Hematopoietic multipotent progenitor cell treated with erythropoietin and hydrocortisone succinate and interleukin-3 and kit ligand, for 8 days (in vitro differentiated cells): ENCODE data around the gene GLRX3.
"Not testable (repeated sequence)": the region's sequence is repeated elsewhere in the genome, so short reads cannot be mapped to it uniquely, and the experiment has no call there.

ENCODE experiments used
- DNase-seq: peaks from one replicate; pipeline ENCODE4 v3.0.0-alpha.2; 2015

Gene GLRX3

DNA sequence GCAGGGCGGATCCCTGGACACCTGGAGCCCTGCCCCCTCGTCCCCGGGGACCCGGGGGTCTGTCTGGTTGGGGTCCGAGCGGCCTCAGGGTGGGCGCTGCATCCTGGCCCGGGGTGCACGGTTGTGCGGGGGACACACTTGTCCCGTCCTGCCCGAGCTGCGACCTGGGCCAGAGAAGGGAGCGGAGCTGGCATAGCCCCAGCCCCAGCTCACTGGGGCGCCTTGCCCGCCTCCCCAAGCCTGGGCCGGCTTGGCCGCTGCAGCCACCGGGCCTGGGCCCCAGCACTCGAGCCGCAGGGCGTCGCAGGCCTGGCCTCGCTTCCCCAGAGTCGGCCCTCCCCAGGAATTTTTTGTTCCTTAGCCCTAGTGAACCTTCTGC, 54.5 kb downstream of the GLRX3 start:
- no peak for DNase-seq

DNA sequence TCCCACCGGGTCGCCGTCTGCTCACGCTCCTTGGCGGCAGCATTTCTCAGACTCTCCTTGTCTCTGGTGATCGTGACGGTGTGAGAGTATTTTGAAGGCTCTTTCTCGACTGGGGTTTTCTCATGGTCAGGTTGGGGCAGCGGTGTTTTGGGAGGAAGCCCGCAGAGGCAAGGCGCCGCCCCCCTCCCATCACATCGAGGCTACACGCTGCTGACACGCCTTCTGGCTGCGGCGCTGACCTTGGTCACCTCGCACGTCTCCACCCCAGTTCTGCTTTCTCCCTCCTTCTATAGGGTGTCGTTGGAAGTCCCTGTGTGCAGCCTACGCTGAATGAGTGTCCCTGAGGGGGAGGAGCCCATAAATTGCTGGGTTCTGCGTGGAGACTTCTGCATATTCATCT, 55.2 kb downstream of the GLRX3 start:
- no peak for DNase-seq

DNA sequence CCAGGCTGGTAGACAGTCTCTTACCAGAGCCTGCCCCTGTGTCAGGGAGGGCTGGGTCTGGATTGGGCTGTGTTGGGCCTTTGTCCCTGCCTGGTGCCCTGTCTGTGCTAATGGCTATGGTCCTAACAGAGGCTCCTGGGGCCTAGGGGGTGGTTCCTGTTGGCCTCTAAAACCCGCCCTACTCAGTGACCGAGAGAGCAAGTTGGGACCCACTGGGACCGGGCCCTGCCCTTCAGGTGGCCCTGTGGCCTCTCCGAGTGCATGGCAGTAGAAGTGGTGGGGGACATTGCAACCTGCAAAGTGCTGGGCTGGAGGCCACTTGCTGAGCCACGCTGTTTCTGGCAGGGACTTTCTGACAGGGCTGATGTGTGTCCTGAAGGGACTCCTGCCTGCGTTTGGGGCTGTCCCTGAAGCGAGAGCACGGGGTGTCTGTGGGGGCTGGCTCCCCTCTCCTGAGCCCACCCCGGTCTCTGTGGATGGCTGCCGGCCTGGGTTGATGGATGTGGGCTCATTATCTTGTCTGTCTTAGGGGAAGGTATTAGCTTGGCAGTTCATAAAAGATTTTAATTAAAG, 56.2 kb downstream of the GLRX3 start:
- no peak for DNase-seq

DNA sequence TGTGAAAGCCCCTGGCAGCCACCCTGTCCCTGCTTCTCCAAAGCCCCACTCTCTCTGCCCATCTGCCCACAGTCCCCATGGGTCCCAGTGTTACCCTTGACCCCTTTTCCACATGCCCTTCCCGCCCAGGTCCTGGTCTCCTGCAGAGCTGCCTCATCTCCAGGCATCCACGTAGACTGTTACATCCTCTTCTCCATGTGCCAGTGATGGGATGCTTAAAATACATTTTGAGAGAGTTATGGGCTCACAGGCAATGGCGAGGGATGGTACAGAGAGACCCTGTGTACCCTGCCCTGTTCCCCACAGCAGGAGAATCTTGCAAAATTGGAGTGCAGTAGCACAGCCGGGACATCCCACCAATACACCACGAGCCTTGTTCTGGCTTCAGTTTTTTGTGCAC, 56.8 kb downstream of the GLRX3 start:
- no peak for DNase-seq

DNA sequence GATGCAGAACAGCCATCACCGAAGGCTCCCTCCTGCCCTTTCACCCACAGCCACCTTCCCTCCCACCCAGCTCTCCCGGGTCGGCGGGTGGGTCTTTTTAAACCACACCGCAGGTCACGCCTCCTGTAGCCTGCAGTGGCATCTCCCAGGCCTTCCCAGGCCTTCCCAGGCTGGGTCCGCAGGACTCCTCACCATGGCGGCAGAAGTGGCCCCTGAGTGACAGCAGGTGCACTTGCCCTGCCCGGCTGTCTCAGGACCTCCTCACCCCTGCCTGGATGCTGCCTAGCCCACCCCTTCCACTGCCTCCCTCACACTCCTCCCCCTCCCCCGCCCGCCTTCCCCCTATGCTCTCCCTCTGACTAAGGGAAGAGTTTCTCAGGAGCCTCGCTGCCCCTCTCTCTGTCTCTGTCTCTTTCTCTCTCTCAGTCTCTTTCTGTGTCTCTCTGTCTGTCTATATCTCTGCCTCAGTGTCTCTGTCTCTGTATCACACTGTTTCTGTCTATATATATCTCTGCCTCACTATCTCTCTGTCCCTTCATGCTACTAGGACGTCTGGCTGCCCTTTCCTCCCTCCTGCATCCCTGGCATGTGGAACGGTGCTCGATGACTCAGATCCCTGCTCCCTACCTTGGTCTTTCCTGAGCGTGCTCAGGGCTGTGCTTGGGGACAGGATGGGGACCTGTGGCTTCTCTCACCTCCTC, 57.5 kb downstream of the GLRX3 start:
- no peak for DNase-seq

DNA sequence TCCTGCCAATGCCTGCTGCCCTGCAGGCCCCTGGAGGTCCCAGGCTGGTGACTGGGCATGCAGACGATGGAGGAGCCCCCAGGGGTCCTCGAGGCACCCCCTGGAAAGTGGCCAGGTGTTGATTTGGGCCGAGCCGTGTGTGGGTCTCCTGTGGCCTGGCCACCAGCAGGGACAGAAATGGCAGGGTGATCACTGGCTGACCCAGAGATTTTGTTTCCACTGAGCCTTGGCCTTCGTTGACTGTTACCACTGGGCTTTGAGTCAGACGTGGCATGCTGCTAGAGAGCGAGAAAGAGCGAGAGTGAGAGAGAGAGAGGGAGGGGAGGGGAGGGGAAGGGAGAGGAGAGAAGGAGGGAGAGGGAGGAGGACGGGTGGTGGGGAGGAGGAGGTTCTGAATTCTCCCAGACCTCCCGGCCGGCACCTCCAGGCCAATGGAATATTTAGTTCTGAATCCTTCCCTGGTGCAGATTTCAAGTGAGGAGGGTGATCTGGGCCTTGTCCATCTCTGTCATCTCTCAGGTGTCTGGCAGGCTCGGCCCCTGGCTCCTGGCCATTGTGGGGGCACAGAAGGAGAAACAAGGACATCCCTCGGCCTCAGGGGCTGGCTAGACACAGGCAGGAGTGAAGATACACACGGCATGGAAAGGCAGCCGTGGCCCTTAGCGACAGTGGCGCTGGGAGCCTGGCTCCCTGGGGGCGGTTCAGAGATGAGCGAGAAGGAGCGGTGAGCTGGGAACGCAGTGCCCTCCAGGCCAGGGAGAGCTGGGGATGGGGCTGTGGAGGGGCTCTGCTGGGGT, 58.2 kb downstream of the GLRX3 start:
- DNase-seq: no peak

DNA sequence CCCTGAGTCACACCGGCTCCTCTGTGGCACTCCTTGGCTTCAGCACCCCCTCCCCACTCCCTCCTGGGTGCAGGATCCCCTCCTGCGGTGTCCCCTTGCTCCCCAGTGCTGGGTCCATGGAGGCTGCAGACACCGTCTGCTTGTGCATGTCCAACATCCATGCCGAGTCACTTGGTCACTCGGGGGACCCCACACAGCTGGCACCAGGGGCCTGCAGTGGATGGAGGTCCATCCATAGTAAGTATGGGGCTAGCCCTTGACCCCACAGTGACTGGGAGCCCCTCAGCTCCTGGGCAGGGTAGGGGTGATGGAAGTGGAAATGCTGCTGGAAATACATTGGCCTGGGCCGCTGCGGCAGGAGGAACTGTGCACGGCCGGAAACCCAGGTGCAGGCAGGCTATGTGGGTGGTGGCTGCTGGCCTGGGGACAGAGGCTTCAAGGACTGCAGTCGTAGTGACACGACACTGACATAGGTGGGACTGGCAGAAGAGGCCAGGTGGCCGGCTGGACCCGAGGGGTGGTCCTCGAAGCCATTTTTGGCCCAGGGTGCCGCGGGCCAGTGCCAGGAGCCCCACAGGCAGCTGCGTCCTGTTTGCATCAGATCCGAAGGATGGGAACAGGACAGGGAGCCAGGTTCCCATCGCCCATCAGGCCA, 58.9 kb downstream of the GLRX3 start:
- DNase-seq: no peak

DNA sequence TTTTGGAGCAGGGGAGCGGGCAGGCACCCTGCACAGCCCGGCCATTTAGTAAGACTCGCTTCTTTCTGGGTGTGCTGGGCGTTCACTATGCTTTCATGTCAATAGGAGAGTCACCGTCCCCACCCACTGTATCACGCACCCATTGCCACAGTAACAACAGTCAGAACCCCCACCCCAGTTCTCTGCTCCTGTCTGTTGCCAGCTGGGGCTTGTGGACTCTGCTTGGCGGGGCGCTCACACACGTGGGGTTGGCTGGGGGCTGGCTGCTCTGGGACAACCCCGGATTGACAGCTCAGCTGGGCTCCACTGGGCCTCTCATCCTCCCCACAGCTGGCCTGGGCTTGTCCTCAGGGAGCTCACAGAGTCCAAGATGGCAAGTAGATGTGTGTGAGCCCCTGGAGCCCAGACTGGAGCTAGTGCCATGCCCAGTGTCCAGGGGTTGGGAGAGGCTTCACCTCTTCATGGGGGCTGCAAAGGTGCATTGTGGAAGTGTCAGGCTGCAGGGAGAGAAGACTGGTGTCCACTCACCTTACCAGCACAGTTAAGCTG, 59.6 kb downstream of the GLRX3 start:
- DNase-seq: no peak

DNA sequence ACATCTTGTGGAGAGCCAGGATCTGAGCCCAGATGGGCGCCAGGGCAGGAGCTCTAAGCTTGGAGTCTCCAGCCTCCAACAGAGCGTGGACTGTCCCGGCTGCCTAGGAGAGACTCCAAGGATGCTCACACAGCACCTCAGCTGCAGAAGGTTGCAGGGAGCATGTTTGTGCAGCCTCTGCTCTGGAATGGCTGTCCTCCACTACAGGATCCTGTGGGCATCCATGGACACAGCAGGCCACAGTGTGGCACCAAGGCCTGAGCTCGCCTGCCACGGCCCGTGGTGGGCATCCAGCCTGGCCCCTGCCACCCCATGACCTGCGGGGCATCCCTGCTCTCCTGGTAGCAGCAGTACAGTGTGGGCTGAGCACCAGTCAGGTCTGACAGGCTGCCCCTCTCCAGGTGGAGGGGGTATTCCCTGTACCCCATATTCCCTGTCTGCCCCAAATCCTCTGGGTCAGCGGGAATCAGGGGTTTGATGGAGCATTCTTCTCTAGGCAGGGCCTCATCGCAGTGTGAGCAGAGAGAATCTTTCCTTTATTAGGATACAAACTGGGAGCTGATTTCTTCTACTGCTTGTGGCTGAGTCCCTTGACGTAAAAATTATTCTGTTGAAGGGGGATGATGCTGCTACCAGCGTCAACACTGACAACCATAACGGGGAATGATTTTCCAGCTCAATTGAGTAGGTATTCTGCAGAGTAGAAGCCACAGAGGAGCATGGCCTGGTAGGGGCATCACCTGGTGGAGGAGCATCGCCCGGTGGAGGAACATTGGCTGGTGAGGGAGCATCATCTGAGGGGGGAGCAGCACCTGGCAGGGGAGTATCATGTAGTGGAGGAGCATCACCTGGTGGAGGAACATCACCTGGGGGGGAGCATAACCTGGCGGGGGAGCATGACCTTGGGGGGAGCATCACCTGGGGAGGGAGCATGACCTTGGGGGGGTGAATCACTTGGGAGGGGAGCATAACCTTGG, 60.6 kb downstream of the GLRX3 start:
- no peak for DNase-seq

DNA sequence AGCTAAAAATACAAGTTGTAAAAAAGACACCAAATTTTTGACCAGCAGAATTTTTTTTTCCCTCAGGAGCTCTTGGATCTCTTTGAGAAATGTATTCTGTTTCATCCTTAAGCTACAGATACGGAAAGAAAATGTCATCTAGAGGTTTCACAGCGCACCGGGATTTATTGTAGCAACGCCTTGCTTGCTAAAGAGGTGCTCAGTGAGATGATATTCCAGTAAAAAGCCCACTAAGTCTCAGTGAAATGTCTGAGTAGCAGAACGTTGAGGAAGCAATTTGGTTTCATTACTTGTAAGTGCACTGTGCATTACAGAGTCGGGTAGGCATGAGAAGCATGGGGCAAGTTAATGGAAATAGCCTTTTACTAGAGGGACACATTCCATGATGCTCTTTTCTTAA, 62.5 kb downstream of the GLRX3 start:
- DNase-seq: no peak

DNA sequence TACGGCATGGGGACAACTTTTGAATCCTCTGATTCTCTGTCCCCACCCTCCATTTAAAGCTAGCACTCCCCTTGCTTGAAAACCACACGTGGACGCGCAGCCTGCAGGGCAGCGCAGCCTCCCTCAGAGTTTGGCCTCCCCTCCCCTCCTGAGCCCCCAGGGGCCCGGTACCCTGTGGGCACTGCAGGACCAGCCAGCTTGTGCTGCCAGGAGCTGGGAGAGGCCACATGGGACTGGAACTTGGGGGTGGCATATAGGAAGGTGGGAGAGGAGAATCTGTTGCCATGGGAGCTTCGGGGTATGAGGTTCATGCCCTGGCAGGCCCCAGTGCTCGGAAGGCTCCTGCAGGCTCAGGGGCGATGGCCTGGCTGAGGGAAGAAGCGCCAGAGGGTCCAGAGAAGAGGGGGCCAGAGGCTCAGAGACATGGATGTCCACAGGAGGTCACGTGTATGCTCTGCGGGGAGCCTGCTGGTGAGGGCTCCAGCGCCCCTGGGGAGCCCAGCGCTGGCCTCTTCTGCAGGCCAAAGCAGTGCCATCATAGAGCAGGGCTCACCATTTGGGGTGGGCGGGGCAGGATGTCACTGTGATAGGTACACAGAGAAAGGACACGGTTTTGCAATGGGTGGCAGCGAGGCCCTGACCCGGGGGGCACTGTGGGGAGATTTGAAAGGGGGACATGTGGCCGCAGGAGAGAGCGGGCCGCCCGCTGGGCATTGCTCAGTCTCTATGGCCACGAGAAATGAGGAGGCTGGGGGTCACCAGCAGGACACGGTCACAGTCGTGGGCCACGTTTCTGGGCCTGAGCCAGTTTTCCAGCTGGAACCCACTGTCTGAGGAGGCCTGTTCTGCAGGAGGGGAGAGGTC, 64.2 kb downstream of the GLRX3 start:
- DNase-seq: no peak

DNA sequence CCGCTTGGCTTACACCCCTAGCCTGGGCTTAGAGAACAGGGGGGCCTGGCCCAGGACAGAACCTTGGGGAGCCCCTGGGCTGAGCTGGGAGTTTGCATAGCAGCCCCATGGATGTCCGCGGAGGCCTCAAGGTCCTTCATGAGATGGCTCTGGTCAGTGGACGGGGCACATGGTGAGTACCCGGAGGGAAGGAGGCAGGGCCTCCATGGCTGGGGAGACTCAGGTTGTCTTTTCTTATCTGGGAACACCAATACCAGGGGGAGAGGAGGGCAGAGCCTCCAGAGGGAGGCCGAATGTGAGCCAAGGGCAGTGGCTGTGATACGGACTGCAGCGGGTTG, 64.8 kb downstream of the GLRX3 start:
- no peak for DNase-seq

DNA sequence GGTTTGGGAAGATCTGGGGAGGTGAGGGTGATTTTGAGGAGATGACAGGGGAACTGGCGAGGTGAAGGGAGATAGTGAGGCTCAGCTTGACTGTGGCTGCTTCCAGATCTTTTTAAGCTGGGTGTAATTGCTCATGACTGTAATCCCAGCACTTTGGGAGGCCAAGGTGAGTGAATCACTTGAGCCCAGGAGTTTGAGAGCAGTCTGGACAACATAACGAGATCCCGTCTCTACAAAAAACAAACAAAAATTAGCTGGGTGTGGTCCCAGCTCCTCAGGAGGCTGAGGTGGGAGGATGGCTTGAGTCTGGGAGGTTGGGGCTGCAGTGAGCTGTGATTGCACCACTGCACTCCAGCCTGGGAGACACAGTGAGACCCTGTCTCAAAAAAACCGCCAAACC, 66.0 kb downstream of the GLRX3 start:
- DNase-seq: not testable (repeated sequence)

DNA sequence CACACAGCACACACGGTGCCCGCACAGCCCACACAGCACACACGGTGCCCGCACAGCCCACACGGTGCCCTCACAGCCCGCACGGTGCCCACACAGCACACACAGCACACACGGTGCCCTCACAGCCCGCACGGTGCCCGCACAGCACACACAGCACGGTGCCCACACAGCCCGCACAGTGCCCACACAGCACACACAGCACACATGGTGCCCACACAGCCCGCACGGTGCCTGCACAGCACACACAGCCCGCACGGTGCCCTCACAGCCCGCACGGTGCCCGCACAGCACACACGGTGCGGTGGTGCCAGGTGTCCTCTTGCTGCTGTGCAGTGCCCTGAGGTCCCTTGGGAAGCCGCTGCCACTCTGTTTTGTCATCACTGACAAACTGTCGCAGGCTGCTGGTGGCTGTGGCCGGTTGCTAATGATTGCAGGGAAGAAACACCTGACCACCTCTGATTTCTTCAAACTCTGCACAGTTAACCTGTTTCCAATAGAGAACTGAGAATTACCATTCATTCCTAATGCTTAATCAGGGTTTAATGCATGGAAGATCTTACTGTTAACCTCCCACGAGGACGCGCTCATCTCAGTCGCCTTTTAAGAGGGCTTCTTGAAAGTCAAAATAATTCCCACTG, 66.9 kb downstream of the GLRX3 start:
- DNase-seq: no peak

DNA sequence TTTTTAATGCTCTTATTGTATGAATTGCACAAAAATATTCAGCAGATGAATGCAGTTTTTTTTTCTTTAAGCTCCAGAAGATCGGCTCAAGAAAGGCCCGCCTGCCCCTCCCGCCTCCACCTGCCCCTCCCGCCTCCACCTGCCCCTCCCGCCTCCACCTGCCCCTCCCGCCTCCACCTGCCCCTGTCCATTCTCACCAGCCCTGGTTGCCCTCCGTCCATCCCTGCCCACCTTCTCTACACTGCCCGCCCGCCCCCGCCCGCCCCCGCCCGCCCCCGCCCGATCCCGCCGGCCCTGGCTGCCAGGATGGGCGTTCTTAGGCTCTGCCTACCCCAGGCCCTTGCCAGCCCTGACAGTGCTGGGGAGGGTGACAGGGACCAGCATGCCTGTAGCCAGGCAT, 67.4 kb downstream of the GLRX3 start:
- no peak for DNase-seq

DNA sequence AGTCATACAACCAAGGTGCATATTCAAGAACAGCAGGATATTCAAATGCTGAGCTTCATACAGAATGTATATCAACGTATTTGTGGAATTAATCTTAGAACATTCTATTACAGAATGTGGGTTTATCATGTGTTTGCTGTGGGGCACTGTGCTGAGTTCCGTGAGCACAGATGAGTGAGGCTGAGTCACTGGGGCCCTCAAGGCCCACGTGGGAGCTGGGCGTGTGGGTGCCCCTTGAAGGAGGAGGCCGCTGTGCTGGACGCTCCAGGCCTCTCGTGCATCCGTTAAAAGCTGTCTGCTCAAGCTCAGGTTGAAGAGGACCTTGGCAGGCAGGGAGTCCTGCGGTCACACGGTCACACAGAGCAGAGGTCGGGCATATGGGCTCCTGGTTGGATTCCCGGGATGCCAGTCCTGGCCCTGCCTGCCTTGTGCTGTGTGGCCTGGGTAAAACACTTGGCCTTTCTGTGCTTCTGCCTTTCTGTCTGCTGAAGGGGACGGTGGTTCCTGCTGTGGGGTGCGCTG, 70.1 kb downstream of the GLRX3 start:
- no peak for DNase-seq

DNA sequence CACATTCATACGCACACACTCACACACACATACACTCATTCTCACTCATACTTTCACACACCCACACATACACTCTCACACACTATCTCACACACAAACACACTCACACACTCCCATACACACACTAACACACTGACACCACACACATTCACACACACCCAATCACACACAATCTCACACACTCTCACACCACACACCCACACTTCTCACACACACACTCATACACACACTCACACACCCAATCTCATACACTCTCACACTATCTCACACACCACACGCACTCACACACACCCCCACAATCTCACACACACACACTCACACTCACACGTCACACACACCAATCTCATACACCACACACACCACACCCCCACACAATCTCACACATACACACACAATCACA, 71.0 kb downstream of the GLRX3 start:
- no peak for DNase-seq

DNA sequence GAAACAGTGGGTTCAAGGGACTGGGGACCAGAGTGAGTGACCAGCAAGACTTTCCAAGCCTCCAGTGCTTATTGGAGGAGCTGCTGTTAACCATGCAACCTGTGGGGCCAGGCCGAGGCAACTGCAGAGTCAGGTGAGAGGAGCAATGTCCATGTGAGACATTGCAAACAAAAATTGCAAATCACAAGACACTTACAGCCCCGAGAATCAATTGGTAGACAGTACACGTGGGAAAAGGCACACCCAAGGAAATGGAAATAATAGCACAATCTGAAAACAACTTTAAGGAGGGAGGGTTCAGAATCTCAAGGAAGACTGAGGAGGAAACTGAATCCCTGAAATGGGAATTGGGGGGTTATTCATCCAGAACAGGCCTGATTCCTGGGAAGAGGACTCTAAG, 72.6 kb downstream of the GLRX3 start:
- DNase-seq: no peak

DNA sequence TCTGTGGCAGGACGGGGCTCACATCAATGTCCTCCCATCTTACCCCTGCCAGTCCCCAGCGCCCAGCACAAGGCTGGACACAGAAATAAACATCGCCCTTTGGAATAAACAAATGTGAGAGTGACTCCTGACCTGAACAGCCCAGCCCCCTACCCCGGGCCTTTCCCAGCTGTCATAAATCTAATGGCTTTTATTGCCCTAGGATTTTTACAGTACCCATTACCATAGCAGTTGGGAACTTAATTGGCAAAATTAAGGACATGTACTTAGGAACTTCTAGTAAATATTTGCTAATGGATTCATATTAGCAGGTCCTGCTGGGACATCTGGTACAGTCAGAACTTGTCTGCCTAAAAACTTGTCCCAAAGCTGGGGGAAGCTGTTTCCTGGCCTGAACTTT, 76.6 kb downstream of the GLRX3 start:
- DNase-seq: no peak

DNA sequence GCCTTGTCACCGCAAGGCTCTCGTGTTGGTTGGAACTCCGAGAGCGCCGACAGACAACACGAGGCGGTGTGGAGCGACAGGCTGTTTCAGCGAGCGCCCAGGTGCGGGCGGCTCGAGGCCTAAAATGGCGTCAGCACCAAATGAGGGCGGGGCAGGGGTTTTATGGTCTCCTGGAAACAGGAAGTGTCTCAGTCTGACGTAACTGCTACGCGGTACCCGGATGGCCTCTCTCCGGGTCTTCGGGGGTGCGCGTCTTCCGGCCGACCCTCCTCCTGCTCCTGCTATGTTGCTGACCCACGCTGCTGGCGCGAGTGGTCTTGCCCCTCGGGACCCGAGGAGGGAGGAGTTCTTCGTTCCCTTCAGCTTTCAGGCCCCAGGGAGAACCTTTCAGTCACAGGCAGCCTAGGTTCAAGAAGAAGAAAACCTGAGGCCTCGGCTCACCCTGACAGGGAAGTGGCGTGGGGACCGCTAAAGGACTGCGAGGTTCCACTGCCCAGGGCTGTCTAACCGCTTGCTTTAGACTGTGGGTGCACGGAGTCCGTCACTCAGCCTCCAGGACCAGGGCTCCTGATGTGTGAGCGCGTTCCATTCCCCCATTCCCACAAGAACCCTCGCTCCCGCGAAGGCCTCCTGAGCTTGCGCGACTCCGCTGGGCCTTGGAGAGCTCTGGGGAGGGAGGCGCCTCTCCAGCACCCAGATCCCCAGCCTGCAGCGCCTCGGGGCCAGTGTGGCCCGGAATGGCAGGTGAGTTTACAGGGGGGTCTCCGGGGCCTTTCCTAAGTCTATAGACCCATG, 77.3 kb downstream of the GLRX3 start:
- DNase-seq: no peak
